K562 (cell line): ENCODE measurements around the gene PPIH. TPM values are rescaled to one million over a fixed set of nuclear protein-coding genes. Genes with fewer than 3 reads are reported as not detected.
A peak's percentile ranks its signal among the peaks of the same experiment; 100 is the strongest.

ENCODE experiments used
- MCM2 ChIP-seq: fragments of 450-650 bp; IDR thresholded peaks from 2 replicates; pipeline ENCODE4 v1.6.1; 2017; ENCODE audit warnings: low read depth, mild to moderate bottlenecking
- MEF2D ChIP-seq: conservative IDR thresholded peaks from 2 replicates; pipeline ENCODE4 v1.6.1; 2016; ENCODE audit warnings: low read depth, missing genetic modification characterization, missing compliant biosample characterization
- NR4A1 ChIP-seq, 2 experiments: fragments of 250-450 bp in 1 of 2; fragments of 450-650 bp in 1 of 2; sonication (Bioruptor Pico) in 1 of 2; IDR thresholded peaks; 2 replicates each; pipeline versions ENCODE4 v1.4.0 to v1.6.1; 2016 to 2020; ENCODE audit warnings: mild to moderate bottlenecking in 2 of 2, missing compliant biosample characterization in 1 of 2, missing genetic modification characterization in 1 of 2, moderate library complexity in 1 of 2
- RBM34 ChIP-seq: fragments of 200-400 bp; formaldehyde crosslinking; IDR thresholded peaks from 2 replicates; pipeline ENCODE4 v1.6.1; 2018; ENCODE audit warnings: low read length, borderline replicate concordance; ENCODE audit not compliant: insufficient read depth
- SMARCA5 ChIP-seq: fragments of 450-650 bp; IDR thresholded peaks from 2 replicates; pipeline ENCODE4 v1.6.1; 2016
- polyA plus RNA-seq, 8 experiments: library from polyadenylated mRNA; depleted of rRNA in 4 of 8; stranded (reverse) in 5 of 8; unstranded in 3 of 8; fragments of >200 nt; fragmentation: Nextera tagmentation in 2 of 8; fragmentation: Illumina TruSeq in 1 of 8; extraction: Ambion mirVana in 2 of 8; extraction: Trizol in 1 of 8; gene quantifications; 2 replicates each; pipeline versions ENCODE4 v1.2.1 to v1.2.3, GENCODE V29; 2011 to 2014; ENCODE audit warnings: inconsistent platforms in 1 of 8, missing spikeins in 1 of 8
- total RNA-seq, 7 experiments: library from RNA; depleted of rRNA in 6 of 7; stranded (reverse); fragments of >200 nt in 6 of 7; fragmentation: Illumina TruSeq in 2 of 7; extraction: Trizol in 2 of 7; gene quantifications; 2 replicates each; pipeline versions ENCODE4 v1.2.1 to v1.2.3, GENCODE V29; 2011 to 2021; ENCODE audit warnings: low replicate concordance in 1 of 7
- TF ChIP-seq, protein P1 (sequence below): sonication (generic); formaldehyde crosslinking; IDR thresholded peaks from 2 replicates; pipeline ENCODE4 v1.8.0; 2022; ENCODE audit warnings: mild to moderate bottlenecking, missing genetic modification reagents
- TF ChIP-seq, protein P2 (sequence below): fragments of 450-650 bp; IDR thresholded peaks from 2 replicates; pipeline ENCODE4 v1.6.1; 2017; ENCODE audit warnings: antibody characterized with exemption, mild to moderate bottlenecking
- TF ChIP-seq, protein P3 (sequence below), 3 experiments: fragments of 200-800 bp in 1 of 3; sonication (Bioruptor generic) in 1 of 3; sonication (generic) in 1 of 3; formaldehyde crosslinking in 1 of 3; IDR thresholded peaks; 2 replicates each; pipeline versions ENCODE4 v1.6.1 to v1.8.0; 2016 to 2022; ENCODE audit warnings: mild to moderate bottlenecking in 2 of 3, missing compliant biosample characterization in 2 of 3, missing genetic modification characterization in 2 of 3, missing genetic modification reagents in 1 of 3
- TF ChIP-seq, protein P4 (sequence below): IDR thresholded peaks from 3 replicates; pipeline ENCODE4 v1.6.1; 2011; ENCODE audit warnings: borderline replicate concordance, mild to moderate bottlenecking; ENCODE audit not compliant: insufficient read length, insufficient read depth

PPIH gene
- total and polyA plus RNA-seq, 9 of the 15 experiments (the other 6 are each of a cell fraction or from before 2014, with no cell fraction given), result 197 to 470 (median 277) TPM

DNA sequence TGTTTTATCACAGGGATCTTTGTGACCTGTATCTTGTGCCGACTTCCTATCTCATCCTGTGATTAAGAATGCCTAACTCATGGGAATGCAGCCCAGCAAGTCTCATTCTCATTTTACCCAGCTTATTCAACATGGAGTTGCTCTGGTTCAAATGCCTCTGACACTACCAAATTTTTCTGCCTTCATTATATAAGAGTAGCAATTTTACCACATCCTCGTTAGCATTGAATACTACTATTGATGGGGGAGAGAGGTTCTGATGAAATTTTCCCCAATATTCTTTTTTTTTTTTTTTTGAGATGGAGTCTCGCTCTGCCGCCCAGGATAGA lies 44.5 kb upstream of the PPIH start (continued):
- TF ChIP-seq NR4A1 (CRISPR knock-in tag; IDR thresholded peaks at IDR 0.05) (no peak), NR4A1 (tag; IDR thresholded peaks at IDR 0.05) (peak; percentile 97), MEF2D (tag) (0 out of 2 replicates have a peak, but pooled peaks have one; percentile 49), RBM34 (no peak), MCM2 (no peak), SMARCA5 (no peak)
- TF ChIP-seq, protein P1, sequence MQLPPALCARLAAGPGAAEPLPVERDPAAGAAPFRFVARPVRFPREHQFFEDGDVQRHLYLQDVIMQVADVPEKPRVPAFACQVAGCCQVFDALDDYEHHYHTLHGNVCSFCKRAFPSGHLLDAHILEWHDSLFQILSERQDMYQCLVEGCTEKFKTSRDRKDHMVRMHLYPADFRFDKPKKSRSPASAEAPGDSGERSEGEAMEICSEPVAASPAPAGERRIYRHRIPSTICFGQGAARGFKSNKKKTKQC (CRISPR knock-in tag), result no peak
- TF ChIP-seq, protein P2, sequence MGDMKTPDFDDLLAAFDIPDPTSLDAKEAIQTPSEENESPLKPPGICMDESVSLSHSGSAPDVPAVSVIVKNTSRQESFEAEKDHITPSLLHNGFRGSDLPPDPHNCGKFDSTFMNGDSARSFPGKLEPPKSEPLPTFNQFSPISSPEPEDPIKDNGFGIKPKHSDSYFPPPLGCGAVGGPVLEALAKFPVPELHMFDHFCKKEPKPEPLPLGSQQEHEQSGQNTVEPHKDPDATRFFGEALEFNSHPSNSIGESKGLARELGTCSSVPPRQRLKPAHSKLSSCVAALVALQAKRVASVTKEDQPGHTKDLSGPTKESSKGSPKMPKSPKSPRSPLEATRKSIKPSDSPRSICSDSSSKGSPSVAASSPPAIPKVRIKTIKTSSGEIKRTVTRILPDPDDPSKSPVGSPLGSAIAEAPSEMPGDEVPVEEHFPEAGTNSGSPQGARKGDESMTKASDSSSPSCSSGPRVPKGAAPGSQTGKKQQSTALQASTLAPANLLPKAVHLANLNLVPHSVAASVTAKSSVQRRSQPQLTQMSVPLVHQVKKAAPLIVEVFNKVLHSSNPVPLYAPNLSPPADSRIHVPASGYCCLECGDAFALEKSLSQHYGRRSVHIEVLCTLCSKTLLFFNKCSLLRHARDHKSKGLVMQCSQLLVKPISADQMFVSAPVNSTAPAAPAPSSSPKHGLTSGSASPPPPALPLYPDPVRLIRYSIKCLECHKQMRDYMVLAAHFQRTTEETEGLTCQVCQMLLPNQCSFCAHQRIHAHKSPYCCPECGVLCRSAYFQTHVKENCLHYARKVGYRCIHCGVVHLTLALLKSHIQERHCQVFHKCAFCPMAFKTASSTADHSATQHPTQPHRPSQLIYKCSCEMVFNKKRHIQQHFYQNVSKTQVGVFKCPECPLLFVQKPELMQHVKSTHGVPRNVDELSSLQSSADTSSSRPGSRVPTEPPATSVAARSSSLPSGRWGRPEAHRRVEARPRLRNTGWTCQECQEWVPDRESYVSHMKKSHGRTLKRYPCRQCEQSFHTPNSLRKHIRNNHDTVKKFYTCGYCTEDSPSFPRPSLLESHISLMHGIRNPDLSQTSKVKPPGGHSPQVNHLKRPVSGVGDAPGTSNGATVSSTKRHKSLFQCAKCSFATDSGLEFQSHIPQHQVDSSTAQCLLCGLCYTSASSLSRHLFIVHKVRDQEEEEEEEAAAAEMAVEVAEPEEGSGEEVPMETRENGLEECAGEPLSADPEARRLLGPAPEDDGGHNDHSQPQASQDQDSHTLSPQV, result peak; percentile 79
- TF ChIP-seq, protein P3, sequence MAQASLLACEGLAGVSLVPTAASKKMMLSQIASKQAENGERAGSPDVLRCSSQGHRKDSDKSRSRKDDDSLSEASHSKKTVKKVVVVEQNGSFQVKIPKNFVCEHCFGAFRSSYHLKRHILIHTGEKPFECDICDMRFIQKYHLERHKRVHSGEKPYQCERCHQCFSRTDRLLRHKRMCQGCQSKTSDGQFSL (CRISPR knock-in tag; IDR thresholded peaks at IDR 0.05), result no peak
- TF ChIP-seq, protein P3 (tag; IDR thresholded peaks at IDR 0.05), result peak in 1 of 2 experiments; percentile 54; a peak in 1 of 4 replicates
- TF ChIP-seq, protein P4, sequence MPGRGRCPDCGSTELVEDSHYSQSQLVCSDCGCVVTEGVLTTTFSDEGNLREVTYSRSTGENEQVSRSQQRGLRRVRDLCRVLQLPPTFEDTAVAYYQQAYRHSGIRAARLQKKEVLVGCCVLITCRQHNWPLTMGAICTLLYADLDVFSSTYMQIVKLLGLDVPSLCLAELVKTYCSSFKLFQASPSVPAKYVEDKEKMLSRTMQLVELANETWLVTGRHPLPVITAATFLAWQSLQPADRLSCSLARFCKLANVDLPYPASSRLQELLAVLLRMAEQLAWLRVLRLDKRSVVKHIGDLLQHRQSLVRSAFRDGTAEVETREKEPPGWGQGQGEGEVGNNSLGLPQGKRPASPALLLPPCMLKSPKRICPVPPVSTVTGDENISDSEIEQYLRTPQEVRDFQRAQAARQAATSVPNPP, result no peak
